AG09309 (cell line): ENCODE results near the gene AUTS2.
A peak's percentile ranks its signal among the peaks of the same experiment; 100 is the strongest.

Experiments used
- DNase-seq: peaks from one replicate; pipeline ENCODE4 v3.0.0-alpha.2; 2010; ENCODE audit warnings: low read depth
- H3K4me3 ChIP-seq: 2 replicates; pipeline ENCODE4 v1.5.1; 2011; ENCODE audit warnings: mild to moderate bottlenecking, low read depth, low read length, moderate library complexity; ENCODE audit not compliant: control insufficient read depth
- TF ChIP-seq, protein P1 (sequence below): IDR thresholded peaks from 2 replicates; pipeline ENCODE4 v1.5.1; 2011; ENCODE audit warnings: mild to moderate bottlenecking, low read depth, low read length, inconsistent platforms; ENCODE audit not compliant: insufficient read depth, control insufficient read depth; ENCODE audit errors: missing control alignments

AUTS2 gene

GRCh38 chr7:70583965-70584883, 985.9 kb downstream of the AUTS2 start:
- no peak overlapping the region for H3K4me3 ChIP-seq
- TF ChIP-seq, protein P1, sequence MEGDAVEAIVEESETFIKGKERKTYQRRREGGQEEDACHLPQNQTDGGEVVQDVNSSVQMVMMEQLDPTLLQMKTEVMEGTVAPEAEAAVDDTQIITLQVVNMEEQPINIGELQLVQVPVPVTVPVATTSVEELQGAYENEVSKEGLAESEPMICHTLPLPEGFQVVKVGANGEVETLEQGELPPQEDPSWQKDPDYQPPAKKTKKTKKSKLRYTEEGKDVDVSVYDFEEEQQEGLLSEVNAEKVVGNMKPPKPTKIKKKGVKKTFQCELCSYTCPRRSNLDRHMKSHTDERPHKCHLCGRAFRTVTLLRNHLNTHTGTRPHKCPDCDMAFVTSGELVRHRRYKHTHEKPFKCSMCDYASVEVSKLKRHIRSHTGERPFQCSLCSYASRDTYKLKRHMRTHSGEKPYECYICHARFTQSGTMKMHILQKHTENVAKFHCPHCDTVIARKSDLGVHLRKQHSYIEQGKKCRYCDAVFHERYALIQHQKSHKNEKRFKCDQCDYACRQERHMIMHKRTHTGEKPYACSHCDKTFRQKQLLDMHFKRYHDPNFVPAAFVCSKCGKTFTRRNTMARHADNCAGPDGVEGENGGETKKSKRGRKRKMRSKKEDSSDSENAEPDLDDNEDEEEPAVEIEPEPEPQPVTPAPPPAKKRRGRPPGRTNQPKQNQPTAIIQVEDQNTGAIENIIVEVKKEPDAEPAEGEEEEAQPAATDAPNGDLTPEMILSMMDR, result no peak
- no peak for DNase-seq

GRCh38 chr7:70585071-70585470, 986.8 kb downstream of the AUTS2 start:
- DNase-seq, result no peak
- H3K4me3 ChIP-seq, result no peak overlapping the region

DNA sequence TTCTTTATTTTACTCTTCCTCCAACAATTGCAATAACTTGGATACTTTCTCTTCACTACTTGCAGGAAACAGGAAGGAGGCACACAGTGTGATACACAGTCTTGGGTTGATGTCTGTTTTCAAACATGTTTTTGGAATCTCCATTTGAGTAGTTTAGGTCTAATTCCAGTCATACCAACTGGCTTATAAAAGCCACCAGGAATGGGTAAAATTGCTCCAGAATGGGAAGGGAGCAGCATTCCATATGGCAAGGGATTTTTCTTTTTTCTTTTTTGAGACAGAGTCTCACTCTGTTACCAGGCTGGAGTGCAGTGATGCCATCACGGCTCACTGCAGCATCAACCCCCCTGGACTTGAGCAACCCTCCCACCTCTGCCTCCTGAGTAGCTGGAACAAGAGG, 988.5 kb downstream of the AUTS2 start:
- no peak overlapping the region for H3K4me3 ChIP-seq
- DNase-seq, result peak; percentile 29
- TF ChIP-seq, protein P1, result no peak

More at GRCh38 chr7:70585071-70585470, 986.8 kb downstream of the AUTS2 start:
- TF ChIP-seq, protein P1, result no peak

GRCh38 chr7:70587739-70588138, 989.5 kb downstream of the AUTS2 start:
- TF ChIP-seq, protein P1, result no peak
- no peak for DNase-seq
- H3K4me3 ChIP-seq, result no peak overlapping the region

DNA sequence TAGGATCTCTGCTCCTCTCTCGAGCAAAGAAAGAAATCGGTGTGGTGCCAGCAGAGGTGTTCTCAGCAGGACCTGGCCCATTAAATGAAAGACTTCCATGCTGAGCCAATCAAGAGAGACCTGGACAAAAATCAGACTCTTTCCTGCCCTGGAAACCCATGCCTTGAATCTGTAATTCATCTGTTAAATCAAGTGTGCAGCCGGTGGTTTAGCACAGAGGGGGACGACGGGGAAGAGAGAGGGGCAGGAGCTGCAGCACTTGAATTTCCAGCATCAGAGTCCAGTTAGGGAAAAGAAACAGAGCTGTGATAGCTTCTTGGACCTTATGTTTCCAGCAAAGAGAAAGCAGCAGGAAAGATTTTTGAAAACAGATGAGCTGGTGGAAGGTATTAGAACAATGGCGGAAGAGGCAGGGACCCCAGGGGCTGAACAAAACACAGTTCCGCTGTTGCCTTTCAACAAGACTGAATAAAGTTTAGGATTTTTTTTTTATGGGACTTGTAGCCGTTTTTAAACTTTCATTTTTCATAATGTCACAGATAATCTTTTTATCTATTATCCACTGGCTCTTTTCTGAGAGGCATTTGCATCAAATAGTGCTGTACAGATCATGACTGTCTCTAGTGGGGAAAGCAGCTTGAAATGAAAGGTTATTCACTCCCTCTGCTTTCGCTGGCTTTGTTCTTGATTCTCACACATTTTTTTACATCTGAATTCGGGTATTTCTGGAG, 990.1 kb downstream of the AUTS2 start:
- no peak for DNase-seq

DNA sequence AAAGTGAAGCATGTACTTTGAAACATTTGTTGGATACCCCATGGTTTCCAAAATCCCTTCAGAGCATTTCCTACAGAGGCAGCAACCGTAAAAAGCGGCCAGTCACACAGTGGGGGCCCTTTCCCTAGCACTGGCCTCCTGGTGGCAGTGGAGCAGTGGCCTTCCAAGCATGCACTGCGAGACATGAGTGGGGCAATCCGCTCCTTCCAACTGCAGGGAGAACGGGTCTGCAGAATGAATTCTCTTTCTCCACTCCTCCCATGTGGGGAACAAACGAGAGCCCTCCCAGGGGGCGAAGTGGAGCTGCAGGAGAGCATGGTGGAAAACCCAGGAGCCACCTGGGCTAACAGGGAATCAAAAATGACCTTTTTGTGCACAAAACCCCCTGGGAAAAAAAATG, 990.7 kb downstream of the AUTS2 start:
- DNase-seq, result no peak
- TF ChIP-seq, protein P1, result no peak
- H3K4me3 ChIP-seq, result no peak overlapping the region

More for the DNA sequence above, 990.1 kb downstream of the AUTS2 start:
- TF ChIP-seq, protein P1, result no peak
- H3K4me3 ChIP-seq, result no peak overlapping the region
